ENCODE results near the gene UTP20. TPM values are rescaled to one million over a fixed set of nuclear protein-coding genes. Genes with fewer than 3 reads are reported as not detected.

UTP20 gene
- total RNA-seq, 1 donor from 2014 or later, result 12.3 TPM

DNA sequence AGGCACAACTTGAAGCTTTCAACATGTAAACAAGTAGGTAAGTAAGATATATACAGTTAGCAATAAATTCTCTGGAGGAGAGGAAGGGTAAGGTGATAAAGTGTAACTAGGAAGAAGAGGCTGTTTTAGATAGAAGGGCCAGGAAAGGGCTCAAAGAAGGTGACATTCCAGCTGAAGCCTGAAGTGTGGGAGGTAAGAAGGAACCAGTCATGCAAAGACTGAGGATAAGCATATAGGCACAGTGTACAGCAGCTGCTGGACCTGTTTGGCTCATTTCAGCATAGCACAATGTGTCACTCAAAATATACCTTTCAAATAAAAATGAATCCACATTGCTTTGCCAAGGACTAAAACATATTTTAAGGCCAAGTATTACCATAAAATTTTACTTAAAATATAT, 156.2 kb downstream of the UTP20 start:
- no peak for DNase-seq (ENCODE audit: low read depth in 2 of 2)

Other genes with a start within 250 kb of the UTP20 start
- under 0.01 TPM in 1 of 2 replicates, not detected in the other for gene SLC5A8, start 69.9 kb upstream of the UTP20 start, total RNA-seq
- gene ARL1, start 127.7 kb downstream of the UTP20 start, total RNA-seq, result 29.4 and 37.3 TPM in 2 replicates
- gene SPIC, start 195.2 kb downstream of the UTP20 start, total RNA-seq, result not detected in 2 replicates